Skin epidermis (tissue), 12 donors: ENCODE measurements around the gene PAX3.

ENCODE experiments used
- H3K27ac ChIP-seq, 21 experiments: fragments of 200-600 bp; sonication (generic) in 11 of 21; one replicate each; pipeline ENCODE4 v1.5.0; 2020; ENCODE audit warnings: mild to moderate bottlenecking in 3 of 21, inconsistent platforms in 2 of 21, moderate library complexity in 2 of 21
- H3K4me3 ChIP-seq, 7 experiments: fragments of 200-600 bp; sonication (generic) in 2 of 7; one replicate each; pipeline ENCODE4 v1.5.0; 2020; ENCODE audit warnings: inconsistent platforms in 2 of 7, mild to moderate bottlenecking in 2 of 7, moderate library complexity in 1 of 7

Gene PAX3

GRCh38 chr2:222298311-222299150 lies at the start of gene PAX3:
Gene PAX3, minus strand, starts transcription at chr2:222298998. Its CDS starts 383 bp downstream, at chr2:222298615.
- peak within 1 kb of the TSS in 6 of 7 experiments; percentile 5 to 37 (median 20) for H3K4me3 ChIP-seq
- H3K27ac ChIP-seq, result peak within 1 kb of the TSS in 12 of 21 experiments; percentile 24 to 84 (median 54)

GRCh38 chr2:222341331-222341730 lies 42.5 kb upstream of the PAX3 start:
- Histone ChIP-seq H3K27ac (no peak overlapping the region), H3K4me3 (no peak overlapping the region)

- Histone ChIP-seq H3K4me3 (no peak overlapping the region), H3K27ac (no peak overlapping the region)
Observed at GRCh38 chr2:222338374-222338773, 39.6 kb upstream of the PAX3 start.

- no peak overlapping the region for H3K4me3 ChIP-seq
- no peak overlapping the region for H3K27ac ChIP-seq
Observed at GRCh38 chr2:222336931-222337330, 38.1 kb upstream of the PAX3 start.

DNA sequence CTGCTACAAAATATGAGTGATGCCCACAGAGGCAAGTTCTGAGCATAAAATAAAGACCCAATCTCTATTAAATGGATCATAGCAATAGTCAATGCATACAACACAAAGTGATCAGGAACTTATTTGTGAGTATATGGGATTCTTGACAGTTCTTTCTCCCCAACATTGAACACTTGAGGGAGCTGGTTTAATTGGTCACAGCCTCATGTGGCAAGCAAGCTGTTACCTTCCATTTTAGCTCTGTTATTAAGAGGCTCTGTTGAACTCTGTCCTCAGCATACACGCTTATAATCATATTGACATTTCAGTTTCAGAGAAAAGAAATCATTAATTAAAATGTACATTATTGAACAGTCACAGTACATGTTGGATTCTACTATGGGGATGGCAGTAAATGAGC lies 37.6 kb upstream of the PAX3 start:
- Histone ChIP-seq H3K27ac (no peak overlapping the region), H3K4me3 (no peak overlapping the region)

DNA sequence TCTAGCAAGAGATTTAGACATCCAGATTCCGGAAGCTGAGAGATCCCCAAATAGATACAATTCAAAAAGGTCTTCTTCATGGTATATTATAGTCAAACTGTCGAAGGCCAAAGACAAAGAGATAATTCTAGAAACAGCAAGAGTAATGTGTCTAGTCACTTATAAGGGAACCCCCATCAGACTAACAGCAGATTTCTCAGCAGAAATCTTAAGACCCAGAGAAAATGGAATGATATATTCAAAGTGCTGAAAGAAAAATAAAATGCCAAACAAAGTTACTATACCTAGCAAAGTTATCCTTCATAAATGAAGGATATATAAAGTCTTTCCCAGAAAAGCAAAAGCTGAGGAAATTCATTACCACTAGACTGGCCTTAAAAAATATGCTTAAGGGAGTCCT lies 36.1 kb upstream of the PAX3 start:
- Histone ChIP-seq H3K27ac (no peak overlapping the region), H3K4me3 (no peak overlapping the region)

- Histone ChIP-seq H3K4me3 (no peak overlapping the region), H3K27ac (no peak overlapping the region)
Observed at GRCh38 chr2:222333397-222333796, 34.6 kb upstream of the PAX3 start.

DNA sequence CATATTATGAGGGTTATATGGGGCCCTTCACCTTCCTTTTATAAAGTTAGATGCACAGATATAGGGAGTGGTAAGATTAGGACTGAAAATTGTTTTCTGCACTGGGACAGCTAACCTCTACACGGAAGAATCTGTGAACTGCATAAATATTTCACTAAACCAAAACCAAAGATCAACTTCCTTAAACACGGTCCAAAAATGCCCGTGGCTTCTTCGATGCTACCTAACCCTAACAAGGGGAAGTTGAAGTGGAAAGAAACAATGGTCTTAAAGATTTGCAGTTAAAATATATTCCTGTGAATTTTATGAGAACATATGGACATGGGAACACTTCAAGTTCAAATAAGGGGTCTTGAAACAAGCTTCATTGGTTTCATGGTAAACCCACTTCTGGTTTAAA lies 33.3 kb upstream of the PAX3 start:
- H3K4me3 ChIP-seq, result no peak overlapping the region
- no peak overlapping the region for H3K27ac ChIP-seq

GRCh38 chr2:222330910-222331309 lies 32.1 kb upstream of the PAX3 start:
- Histone ChIP-seq H3K4me3 (no peak overlapping the region), H3K27ac (no peak overlapping the region)

GRCh38 chr2:222322236-222322635 lies 23.4 kb upstream of the PAX3 start:
- Histone ChIP-seq H3K27ac (no peak overlapping the region), H3K4me3 (no peak overlapping the region)

GRCh38 chr2:222320436-222321395 lies 21.9 kb upstream of the PAX3 start:
- Histone ChIP-seq H3K4me3 (peak overlapping the region; percentile 31 to 51 (median 41)), H3K27ac (peak overlapping the region in 4 of 21 experiments; percentile 0 to 59 (median 16))

- Histone ChIP-seq H3K27ac (peak overlapping the region in 4 of 21 experiments; percentile 0 to 59 (median 34)), H3K4me3 (peak overlapping the region; percentile 31 to 51 (median 41))
Observed at GRCh38 chr2:222319586-222320435, 21.0 kb upstream of the PAX3 start.

- Histone ChIP-seq H3K4me3 (peak overlapping the region; percentile 26 to 51 (median 42)), H3K27ac (peak overlapping the region in 1 of 21 experiments; percentile 7)
Observed at GRCh38 chr2:222318712-222319585, 20.2 kb upstream of the PAX3 start.

- H3K27ac ChIP-seq, result peak overlapping the region in 1 of 21 experiments; percentile 7
- H3K4me3 ChIP-seq, result peak overlapping the region; percentile 26 to 51 (median 42)
Observed at GRCh38 chr2:222318026-222318711, 19.4 kb upstream of the PAX3 start.

- H3K27ac ChIP-seq, result no peak overlapping the region
- H3K4me3 ChIP-seq, result no peak overlapping the region
Observed at GRCh38 chr2:222315443-222316121, 16.8 kb upstream of the PAX3 start.

DNA sequence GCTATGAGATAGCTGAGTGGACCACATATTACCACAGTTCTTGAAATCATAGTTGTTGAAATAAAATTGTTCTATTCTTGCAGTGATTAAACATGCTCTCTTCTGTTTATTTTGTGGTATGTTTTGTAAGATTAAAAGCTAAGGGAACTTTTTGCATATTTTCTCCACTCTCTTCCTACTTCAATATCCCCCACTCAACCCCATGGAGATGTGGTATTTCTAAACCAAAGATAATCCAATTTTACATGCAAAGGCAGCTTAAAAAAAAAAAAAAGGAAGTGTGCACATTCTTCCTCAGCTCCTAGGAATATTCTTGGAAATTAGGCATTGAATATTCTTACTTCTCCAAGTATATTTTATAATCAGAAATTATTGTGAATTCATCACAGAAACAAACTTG lies 15.0 kb upstream of the PAX3 start:
- Histone ChIP-seq H3K27ac (no peak overlapping the region), H3K4me3 (no peak overlapping the region)

DNA sequence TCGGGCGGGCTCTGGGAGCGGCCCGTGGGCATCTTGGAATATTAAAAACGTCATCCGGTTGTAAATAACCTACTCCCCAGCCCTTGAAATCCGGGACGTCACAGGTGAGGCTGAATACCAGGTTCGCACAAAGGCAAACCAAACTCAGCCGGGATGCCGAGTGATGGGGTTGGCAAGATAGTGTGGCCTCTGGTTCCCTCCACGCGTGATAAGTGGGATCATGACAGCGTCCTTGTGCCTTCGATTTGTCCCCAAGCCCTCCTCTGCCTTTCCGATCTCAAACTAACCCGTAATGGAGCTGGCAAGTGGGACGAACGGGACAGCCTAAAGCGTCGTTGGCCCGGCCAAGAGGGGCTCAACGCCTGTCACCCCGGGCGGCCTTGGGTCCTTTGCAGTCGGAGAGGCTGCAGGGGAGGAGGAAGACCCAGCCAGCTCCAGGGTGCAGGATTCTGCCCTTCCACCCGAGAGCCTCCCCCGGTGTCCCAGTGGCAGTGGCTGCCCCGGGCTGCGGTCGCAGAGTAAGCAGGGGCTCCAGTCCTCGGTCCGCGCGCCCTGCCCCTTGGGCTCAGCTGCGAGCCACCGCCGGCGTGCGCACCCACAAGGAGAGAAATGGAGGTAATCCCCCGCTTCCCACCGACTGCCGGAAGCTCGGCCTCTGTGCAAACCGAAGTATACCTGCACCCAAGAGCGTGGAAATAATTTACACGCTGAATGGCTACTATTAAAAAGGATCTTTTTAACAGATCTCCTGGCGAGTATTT lies 13.4 kb upstream of the PAX3 start:
- Histone ChIP-seq H3K4me3 (no peak overlapping the region), H3K27ac (no peak overlapping the region)
